ENCODE data around the gene ITGB3.
"Not testable (repeated sequence)": the region's sequence is repeated elsewhere in the genome, so short reads cannot be mapped to it uniquely, and the experiment has no call there.

The ITGB3 gene

GRCh38 chr17:47253541-47254402, at the start of gene ITGB3:
Gene ITGB3, plus strand, starts transcription at chr17:47253827. Its CDS starts 35 bp downstream, at chr17:47253862.
- H3K36me3 ChIP-seq (ENCODE audit: insufficient read depth, low read length): no peaks in the 10 kb centered on the region

GRCh38 chr17:47203984-47204721, 49.5 kb upstream of the ITGB3 start:
- peaks cover 25% of the 10 kb centered on the region for H3K4me1 ChIP-seq (ENCODE audit: insufficient read depth, low read length)
- H3K36me3 ChIP-seq (ENCODE audit: insufficient read depth, low read length): no peaks in the 10 kb centered on the region
- no peak overlapping the region for H3K9ac ChIP-seq (ENCODE audit: low read depth, low read length)
- no peaks in the 10 kb centered on the region for H3K9me3 ChIP-seq (ENCODE audit: control insufficient read depth, insufficient read depth, low read length)

More at GRCh38 chr17:47253541-47254402, at the start of gene ITGB3:
- Histone ChIP-seq H3K9me3 (ENCODE audit: control insufficient read depth, insufficient read depth, low read length) (no peaks in the 10 kb centered on the region), H3K4me1 (ENCODE audit: insufficient read depth, low read length) (peaks cover 5% of the 10 kb centered on the region; the same call in 1 of the 2 replicates), H3K9ac (ENCODE audit: low read depth, low read length) (peak within 1 kb of the TSS; percentile 79; the same call in 1 of the 2 replicates)

- no peak overlapping the region for H3K9ac ChIP-seq (ENCODE audit: low read depth, low read length)
- peaks cover 25% of the 10 kb centered on the region for H3K4me1 ChIP-seq (ENCODE audit: insufficient read depth, low read length)
- H3K36me3 ChIP-seq (ENCODE audit: insufficient read depth, low read length): no peaks in the 10 kb centered on the region
- H3K9me3 ChIP-seq (ENCODE audit: control insufficient read depth, insufficient read depth, low read length): no peaks in the 10 kb centered on the region
Measured at GRCh38 chr17:47204722-47205418, 48.8 kb upstream of the ITGB3 start.

GRCh38 chr17:47205419-47205963, 48.1 kb upstream of the ITGB3 start:
- no peaks in the 10 kb centered on the region for H3K9me3 ChIP-seq (ENCODE audit: control insufficient read depth, insufficient read depth, low read length)
- H3K4me1 ChIP-seq (ENCODE audit: insufficient read depth, low read length): peaks cover 25% of the 10 kb centered on the region
- no peak overlapping the region for H3K9ac ChIP-seq (ENCODE audit: low read depth, low read length)
- no peaks in the 10 kb centered on the region for H3K36me3 ChIP-seq (ENCODE audit: insufficient read depth, low read length)

GRCh38 chr17:47207143-47208067, 46.2 kb upstream of the ITGB3 start:
- H3K9me3 ChIP-seq (ENCODE audit: control insufficient read depth, insufficient read depth, low read length): no peaks in the 10 kb centered on the region
- no peaks in the 10 kb centered on the region for H3K36me3 ChIP-seq (ENCODE audit: insufficient read depth, low read length)
- H3K4me1 ChIP-seq (ENCODE audit: insufficient read depth, low read length): peaks cover 25% of the 10 kb centered on the region
- no peak overlapping the region for H3K9ac ChIP-seq (ENCODE audit: low read depth, low read length)

GRCh38 chr17:47208744-47209488, 44.7 kb upstream of the ITGB3 start, which contains the start of gene MYL4:
Gene MYL4, plus strand, starts transcription at chr17:47209348. Its CDS starts 75 bp downstream, at chr17:47209423.
- H3K9ac ChIP-seq (ENCODE audit: low read depth, low read length): no peak within 1 kb of the TSS
- H3K36me3 ChIP-seq (ENCODE audit: insufficient read depth, low read length): no peaks in the 10 kb centered on the region
- H3K9me3 ChIP-seq (ENCODE audit: control insufficient read depth, insufficient read depth, low read length): no peaks in the 10 kb centered on the region
- H3K4me1 ChIP-seq (ENCODE audit: insufficient read depth, low read length): peaks cover 24% of the 10 kb centered on the region

- no peaks in the 10 kb centered on the region for H3K9me3 ChIP-seq (ENCODE audit: control insufficient read depth, insufficient read depth, low read length)
- no peaks in the 10 kb centered on the region for H3K36me3 ChIP-seq (ENCODE audit: insufficient read depth, low read length)
- H3K4me1 ChIP-seq (ENCODE audit: insufficient read depth, low read length): peaks cover 18% of the 10 kb centered on the region
- no peak overlapping the region for H3K9ac ChIP-seq (ENCODE audit: low read depth, low read length)
Measured at GRCh38 chr17:47209499-47209898, 44.1 kb upstream of the ITGB3 start.

GRCh38 chr17:47210105-47210504, 43.5 kb upstream of the ITGB3 start:
- Histone ChIP-seq H3K4me1 (ENCODE audit: insufficient read depth, low read length) (peaks cover 13% of the 10 kb centered on the region; the same call in 1 of the 2 replicates), H3K9me3 (ENCODE audit: control insufficient read depth, insufficient read depth, low read length) (no peaks in the 10 kb centered on the region), H3K9ac (ENCODE audit: low read depth, low read length) (no peak overlapping the region), H3K36me3 (ENCODE audit: insufficient read depth, low read length) (no peaks in the 10 kb centered on the region)

GRCh38 chr17:47210779-47211178, 42.8 kb upstream of the ITGB3 start:
- Histone ChIP-seq H3K4me1 (ENCODE audit: insufficient read depth, low read length) (peaks cover 6% of the 10 kb centered on the region; the same call in 1 of the 2 replicates), H3K36me3 (ENCODE audit: insufficient read depth, low read length) (no peaks in the 10 kb centered on the region), H3K9me3 (ENCODE audit: control insufficient read depth, insufficient read depth, low read length) (no peaks in the 10 kb centered on the region), H3K9ac (ENCODE audit: low read depth, low read length) (no peak overlapping the region)

GRCh38 chr17:47212458-47212857, 41.2 kb upstream of the ITGB3 start:
- Histone ChIP-seq H3K9ac (ENCODE audit: low read depth, low read length) (no peak overlapping the region), H3K36me3 (ENCODE audit: insufficient read depth, low read length) (no peaks in the 10 kb centered on the region), H3K9me3 (ENCODE audit: control insufficient read depth, insufficient read depth, low read length) (no peaks in the 10 kb centered on the region), H3K4me1 (ENCODE audit: insufficient read depth, low read length) (0 out of 2 replicates have a peak, but pooled peaks cover 5% of the 10 kb centered on the region)

- Histone ChIP-seq H3K36me3 (ENCODE audit: insufficient read depth, low read length) (no peaks in the 10 kb centered on the region), H3K9me3 (ENCODE audit: control insufficient read depth, insufficient read depth, low read length) (no peaks in the 10 kb centered on the region), H3K4me1 (ENCODE audit: insufficient read depth, low read length) (0 out of 2 replicates have a peak, but pooled peaks cover 5% of the 10 kb centered on the region), H3K9ac (ENCODE audit: low read depth, low read length) (no peak overlapping the region)
Measured at GRCh38 chr17:47213540-47213939, 40.1 kb upstream of the ITGB3 start.

- no peaks in the 10 kb centered on the region for H3K9me3 ChIP-seq (ENCODE audit: control insufficient read depth, insufficient read depth, low read length)
- H3K36me3 ChIP-seq (ENCODE audit: insufficient read depth, low read length): no peaks in the 10 kb centered on the region
- peaks cover under 1% of the 10 kb centered on the region; the same call in 1 of the 2 replicates for H3K4me1 ChIP-seq (ENCODE audit: insufficient read depth, low read length)
- H3K9ac ChIP-seq (ENCODE audit: low read depth, low read length): no peak overlapping the region
Measured at GRCh38 chr17:47214931-47215330, 38.7 kb upstream of the ITGB3 start.

GRCh38 chr17:47216821-47217220, 36.8 kb upstream of the ITGB3 start:
- H3K9ac ChIP-seq (ENCODE audit: low read depth, low read length); H3K36me3 ChIP-seq (ENCODE audit: insufficient read depth, low read length); H3K9me3 ChIP-seq (ENCODE audit: control insufficient read depth, insufficient read depth, low read length): not testable (repeated sequence)
- H3K4me1 ChIP-seq (ENCODE audit: insufficient read depth, low read length): peaks cover 12% of the 10 kb centered on the region

All from ES-I3 (cell line).